Body of pancreas (tissue), 4 donors: ENCODE data around the gene BBS10.

Experiments used
- POLR2A ChIP-seq, 3 donors: fragments of 450-650 bp; IDR thresholded peaks; one replicate each; pipeline ENCODE4 v1.6.1; 2016; ENCODE audit warnings: antibody characterized with exemption in 3 of 3, mild to moderate bottlenecking in 2 of 3
- TF ChIP-seq, protein P1 (sequence below), 7 experiments: fragments of 450-650 bp in 4 of 7; fragments of 200-600 bp in 3 of 7; sonication (generic) in 3 of 7; IDR thresholded peaks; one replicate each; pipeline ENCODE4 v1.5.1; 2016 to 2019; ENCODE audit warnings: antibody characterized with exemption in 7 of 7

DNA sequence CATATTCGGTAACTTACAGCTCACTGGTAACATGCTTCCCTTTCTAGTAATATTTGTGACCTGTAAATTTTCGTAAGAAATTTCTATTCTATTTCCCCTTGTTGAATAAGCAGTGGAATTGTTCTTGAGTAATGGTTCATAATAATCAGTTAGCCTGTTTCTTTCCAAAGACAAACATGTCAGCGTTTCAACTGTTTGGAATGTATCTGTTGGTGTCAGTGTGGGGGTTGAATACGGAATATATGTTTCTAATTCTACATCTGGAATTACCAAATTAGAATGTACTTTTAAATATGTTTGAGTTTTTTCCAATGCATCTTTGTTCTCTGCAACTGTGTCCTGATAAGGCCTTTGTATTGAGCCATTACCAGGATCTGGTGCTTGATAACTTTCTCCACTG lies 2.0 kb downstream of the BBS10 start:
- TF ChIP-seq, protein P1, sequence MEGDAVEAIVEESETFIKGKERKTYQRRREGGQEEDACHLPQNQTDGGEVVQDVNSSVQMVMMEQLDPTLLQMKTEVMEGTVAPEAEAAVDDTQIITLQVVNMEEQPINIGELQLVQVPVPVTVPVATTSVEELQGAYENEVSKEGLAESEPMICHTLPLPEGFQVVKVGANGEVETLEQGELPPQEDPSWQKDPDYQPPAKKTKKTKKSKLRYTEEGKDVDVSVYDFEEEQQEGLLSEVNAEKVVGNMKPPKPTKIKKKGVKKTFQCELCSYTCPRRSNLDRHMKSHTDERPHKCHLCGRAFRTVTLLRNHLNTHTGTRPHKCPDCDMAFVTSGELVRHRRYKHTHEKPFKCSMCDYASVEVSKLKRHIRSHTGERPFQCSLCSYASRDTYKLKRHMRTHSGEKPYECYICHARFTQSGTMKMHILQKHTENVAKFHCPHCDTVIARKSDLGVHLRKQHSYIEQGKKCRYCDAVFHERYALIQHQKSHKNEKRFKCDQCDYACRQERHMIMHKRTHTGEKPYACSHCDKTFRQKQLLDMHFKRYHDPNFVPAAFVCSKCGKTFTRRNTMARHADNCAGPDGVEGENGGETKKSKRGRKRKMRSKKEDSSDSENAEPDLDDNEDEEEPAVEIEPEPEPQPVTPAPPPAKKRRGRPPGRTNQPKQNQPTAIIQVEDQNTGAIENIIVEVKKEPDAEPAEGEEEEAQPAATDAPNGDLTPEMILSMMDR (IDR thresholded peaks at IDR 0.05): no peak
- no peak for TF ChIP-seq POLR2A (IDR thresholded peaks at IDR 0.05)
